Uterus (tissue), 4 donors: ENCODE results near the gene PET117. TPM values are rescaled to one million over a fixed set of nuclear protein-coding genes. Genes with fewer than 3 reads are reported as not detected.

Experiments used
- DNase-seq, 2 donors: peaks; one replicate each; pipeline ENCODE4 v3.0.0-alpha.2; 2019 to 2020
- H3K27ac ChIP-seq, 2 donors: fragments of 200-600 bp; sonication (generic); 1 replicate in 1 of 2; 2 replicates in 1 of 2; pipeline ENCODE4 v1.5.1; 2016 to 2018
- H3K27me3 ChIP-seq, 2 donors: fragments of 200-600 bp; sonication (generic); one replicate each; pipeline ENCODE4 v1.5.1; 2018 to 2019; ENCODE audit warnings: control low read depth in 1 of 2
- H3K36me3 ChIP-seq, 2 donors: fragments of 200-600 bp; sonication (generic); one replicate each; pipeline ENCODE4 v1.5.1; 2019; ENCODE audit warnings: control low read depth in 1 of 2
- H3K4me1 ChIP-seq, 2 donors: fragments of 200-600 bp; sonication (generic); one replicate each; pipeline ENCODE4 v1.5.1; 2018 to 2019; ENCODE audit warnings: control low read depth in 1 of 2
- H3K4me3 ChIP-seq, 2 donors: fragments of 200-600 bp; sonication (generic); 1 replicate in 1 of 2; 2 replicates in 1 of 2; pipeline ENCODE4 v1.5.1; 2018 to 2019; ENCODE audit warnings: mild to moderate bottlenecking in 1 of 2
- H3K9me3 ChIP-seq, 2 donors: fragments of 200-600 bp; sonication (generic); one replicate each; pipeline ENCODE4 v1.5.1; 2019; ENCODE audit warnings: control low read depth in 1 of 2
- POLR2A ChIP-seq, 2 donors: fragments of 450-650 bp; IDR thresholded peaks; one replicate each; pipeline ENCODE4 v1.6.1; 2016; ENCODE audit warnings: antibody characterized with exemption in 2 of 2, mild to moderate bottlenecking in 1 of 2, moderate library complexity in 1 of 2
- intact Hi-C: fragments of 100-400 bp; cut with DNase I; formaldehyde crosslinking; loops from one replicate; pipeline ENCODE4 v1.15.1; 2023; ENCODE audit warnings: low total_unique reads
- total RNA-seq, 4 donors: library from RNA; depleted of rRNA in 3 of 4; stranded (reverse); fragments of >200 nt in 3 of 4; gene quantifications; one replicate each; pipeline versions ENCODE4 v1.1.0 to v1.2.4, GENCODE V29; 2014 to 2023
- TF ChIP-seq, protein P1 (sequence below), 4 experiments: fragments of 200-600 bp in 2 of 4; fragments of 450-650 bp in 2 of 4; sonication (generic) in 2 of 4; IDR thresholded peaks; one replicate each; pipeline ENCODE4 v1.5.1; 2016 to 2019; ENCODE audit warnings: antibody characterized with exemption in 4 of 4, mild to moderate bottlenecking in 2 of 4, moderate library complexity in 1 of 4
- donor health status: DM: yes; HTN: yes; CAD: no.

PET117 gene
- total RNA-seq, 4 donors from 2014 or later = 5.1 to 21.8 (median 13.0) TPM

DNA sequence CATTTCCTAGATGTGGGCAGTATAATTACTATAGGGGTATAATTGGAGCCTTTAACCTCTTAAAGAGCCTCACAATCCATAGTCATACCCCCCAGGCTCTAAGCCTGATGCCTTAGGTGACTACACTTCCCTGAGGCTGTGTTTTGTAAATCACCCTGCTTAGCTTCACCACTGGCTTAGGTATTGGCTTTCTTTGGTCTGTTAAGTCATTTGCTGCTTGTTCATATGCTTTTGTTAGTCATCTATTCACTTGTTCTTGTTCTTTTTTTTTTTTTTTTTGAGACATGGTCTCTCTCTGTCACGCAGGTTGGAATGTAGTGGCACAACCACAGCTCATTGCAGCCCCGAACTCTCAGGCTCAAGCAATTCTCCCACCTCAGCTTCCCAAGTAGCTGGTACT lies 26.7 kb downstream of the PET117 start:
- Histone ChIP-seq H3K27ac (no peak overlapping the region), H3K4me1 (no peaks in the 10 kb centered on the region), H3K36me3 (no peaks in the 10 kb centered on the region), H3K9me3 (no peaks in the 10 kb centered on the region), H3K4me3 (no peak overlapping the region), H3K27me3 (no peaks in the 10 kb centered on the region)
- intact Hi-C loops = no loop called here
- TF ChIP-seq, protein P1, sequence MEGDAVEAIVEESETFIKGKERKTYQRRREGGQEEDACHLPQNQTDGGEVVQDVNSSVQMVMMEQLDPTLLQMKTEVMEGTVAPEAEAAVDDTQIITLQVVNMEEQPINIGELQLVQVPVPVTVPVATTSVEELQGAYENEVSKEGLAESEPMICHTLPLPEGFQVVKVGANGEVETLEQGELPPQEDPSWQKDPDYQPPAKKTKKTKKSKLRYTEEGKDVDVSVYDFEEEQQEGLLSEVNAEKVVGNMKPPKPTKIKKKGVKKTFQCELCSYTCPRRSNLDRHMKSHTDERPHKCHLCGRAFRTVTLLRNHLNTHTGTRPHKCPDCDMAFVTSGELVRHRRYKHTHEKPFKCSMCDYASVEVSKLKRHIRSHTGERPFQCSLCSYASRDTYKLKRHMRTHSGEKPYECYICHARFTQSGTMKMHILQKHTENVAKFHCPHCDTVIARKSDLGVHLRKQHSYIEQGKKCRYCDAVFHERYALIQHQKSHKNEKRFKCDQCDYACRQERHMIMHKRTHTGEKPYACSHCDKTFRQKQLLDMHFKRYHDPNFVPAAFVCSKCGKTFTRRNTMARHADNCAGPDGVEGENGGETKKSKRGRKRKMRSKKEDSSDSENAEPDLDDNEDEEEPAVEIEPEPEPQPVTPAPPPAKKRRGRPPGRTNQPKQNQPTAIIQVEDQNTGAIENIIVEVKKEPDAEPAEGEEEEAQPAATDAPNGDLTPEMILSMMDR (IDR thresholded peaks at IDR 0.05) = no peak
- no peak for TF ChIP-seq POLR2A (IDR thresholded peaks at IDR 0.05)
- no peak for DNase-seq

DNA sequence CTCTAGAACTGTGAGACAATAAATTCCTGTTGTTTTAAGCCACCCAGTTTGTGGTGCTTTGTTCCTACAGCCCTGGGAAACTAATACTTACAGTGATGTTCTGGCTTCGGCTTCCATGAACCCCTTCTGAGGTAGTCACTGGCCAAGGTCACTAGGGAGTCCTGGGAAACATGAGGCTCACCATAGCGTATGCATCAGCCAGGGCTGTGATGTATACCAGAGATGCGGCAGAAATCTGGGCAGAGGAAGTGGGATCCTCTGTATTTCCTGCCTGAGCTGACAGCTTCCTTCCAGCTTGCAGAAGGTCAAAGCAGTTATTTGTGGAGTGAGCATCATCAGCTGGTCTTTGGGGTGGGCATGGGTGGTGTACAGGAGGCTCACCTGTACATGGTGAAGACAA lies 27.9 kb downstream of the PET117 start:
- TF ChIP-seq, protein P1 (IDR thresholded peaks at IDR 0.05) = no peak
- TF ChIP-seq POLR2A (IDR thresholded peaks at IDR 0.05) = no peak
- H3K4me3 ChIP-seq = no peak overlapping the region

DNA sequence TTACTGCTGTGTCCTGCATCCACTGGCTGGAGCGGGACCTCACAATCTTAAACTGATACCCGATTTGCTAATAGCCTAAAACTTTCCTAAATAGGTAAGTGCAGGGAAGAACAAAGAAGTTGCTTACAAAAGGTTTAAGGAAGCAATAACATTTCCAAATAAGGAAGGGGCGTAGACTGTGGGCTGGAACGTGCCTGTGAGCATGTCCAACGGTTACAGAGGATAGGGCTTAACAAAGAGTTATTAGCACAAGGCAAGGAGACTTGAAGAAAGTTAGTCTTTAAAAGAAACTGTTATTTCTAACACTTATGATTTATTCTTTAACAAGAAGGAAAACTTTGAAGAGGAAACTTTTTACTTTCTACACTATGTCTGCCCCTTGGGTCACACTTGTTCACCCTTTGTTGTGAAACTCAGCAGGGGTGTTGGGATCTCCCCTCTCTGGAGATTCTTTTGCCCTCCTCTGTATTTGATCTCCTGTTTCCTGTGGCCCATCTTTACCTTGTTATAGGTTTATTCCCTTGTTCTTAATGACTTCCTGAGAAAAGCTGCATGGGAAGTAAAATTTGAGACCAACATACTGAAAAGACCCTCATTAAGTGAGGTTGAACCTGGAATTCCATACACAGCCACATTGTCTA lies 28.7 kb downstream of the PET117 start:
- no peaks in the 10 kb centered on the region for H3K36me3 ChIP-seq
- TF ChIP-seq, protein P1 (IDR thresholded peaks at IDR 0.05) = no peak
- TF ChIP-seq POLR2A (IDR thresholded peaks at IDR 0.05) = no peak
- no peak for DNase-seq
- no peak overlapping the region for H3K27ac ChIP-seq
- H3K27me3 ChIP-seq = no peaks in the 10 kb centered on the region
- no peaks in the 10 kb centered on the region for H3K4me1 ChIP-seq
- no peak overlapping the region for H3K4me3 ChIP-seq
- intact Hi-C loops = no loop called here
- H3K9me3 ChIP-seq = no peaks in the 10 kb centered on the region

More for the DNA sequence above, 27.9 kb downstream of the PET117 start:
- H3K36me3 ChIP-seq = no peaks in the 10 kb centered on the region
- H3K9me3 ChIP-seq = no peaks in the 10 kb centered on the region
- H3K27me3 ChIP-seq = no peaks in the 10 kb centered on the region
- no peaks in the 10 kb centered on the region for H3K4me1 ChIP-seq
- DNase-seq = no peak
- intact Hi-C loops = no loop called here
- H3K27ac ChIP-seq = no peak overlapping the region

DNA sequence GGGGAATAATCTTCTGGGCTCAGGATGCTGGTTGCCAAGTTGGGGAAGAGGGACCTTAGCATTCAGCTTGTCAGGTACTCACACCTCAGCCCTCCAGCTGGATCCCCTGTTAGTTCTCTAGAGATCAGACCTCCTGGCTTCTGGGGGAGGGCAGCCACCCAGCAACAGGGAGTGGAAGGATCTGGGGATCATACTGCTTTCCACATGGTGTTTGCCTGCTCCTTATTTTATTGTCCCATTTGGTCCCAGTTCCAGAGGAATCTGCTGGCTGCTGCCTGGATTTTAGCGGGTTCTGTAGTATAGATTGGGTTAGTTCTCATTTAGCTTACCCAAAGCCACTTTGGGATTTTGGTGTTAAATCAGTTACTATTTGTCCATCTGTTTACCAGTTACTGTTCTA lies 29.3 kb downstream of the PET117 start:
- no peak for TF ChIP-seq POLR2A (IDR thresholded peaks at IDR 0.05)
- TF ChIP-seq, protein P1 (IDR thresholded peaks at IDR 0.05) = no peak
- no peak for DNase-seq
- Histone ChIP-seq H3K27me3 (no peaks in the 10 kb centered on the region), H3K27ac (no peak overlapping the region), H3K9me3 (no peaks in the 10 kb centered on the region), H3K36me3 (no peaks in the 10 kb centered on the region), H3K4me1 (no peaks in the 10 kb centered on the region), H3K4me3 (no peak overlapping the region)
- intact Hi-C loops = no loop called here

DNA sequence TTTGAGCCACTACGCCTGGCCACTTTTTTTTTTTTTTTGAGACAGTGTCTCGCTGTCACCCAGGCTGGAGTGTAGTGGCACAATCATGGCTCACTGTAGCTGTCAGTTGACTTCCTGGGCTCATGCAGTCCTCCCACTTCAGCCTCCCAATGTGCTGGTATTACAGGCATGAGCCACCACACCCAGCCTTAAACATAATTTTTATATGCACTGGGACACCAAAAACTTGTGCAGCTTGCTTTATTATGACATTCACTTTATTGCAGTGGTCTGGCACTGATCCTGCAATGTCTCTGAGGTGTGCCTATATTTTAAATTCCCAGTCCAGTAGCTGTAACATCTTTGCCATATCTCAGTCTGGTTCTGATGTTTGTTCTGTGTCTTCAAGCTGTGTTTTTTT lies 34.7 kb downstream of the PET117 start:
- Histone ChIP-seq H3K27ac (no peak overlapping the region), H3K27me3 (no peaks in the 10 kb centered on the region), H3K4me3 (no peak overlapping the region), H3K9me3 (no peaks in the 10 kb centered on the region), H3K4me1 (no peaks in the 10 kb centered on the region), H3K36me3 (no peaks in the 10 kb centered on the region)
- intact Hi-C loops = no loop called here
- TF ChIP-seq, protein P1 (IDR thresholded peaks at IDR 0.05) = no peak
- no peak for TF ChIP-seq POLR2A (IDR thresholded peaks at IDR 0.05)
- no peak for DNase-seq
